ENCODE results near the gene TNRC18. TPM values are rescaled to one million over a fixed set of nuclear protein-coding genes. Genes with fewer than 3 reads are reported as not detected.

Gene TNRC18
- total and polyA plus RNA-seq, 2 of the 8 experiments (the other 6 are each of a cell fraction or from before 2014, with no cell fraction given), result 1.7 to 8.6 TPM

DNA sequence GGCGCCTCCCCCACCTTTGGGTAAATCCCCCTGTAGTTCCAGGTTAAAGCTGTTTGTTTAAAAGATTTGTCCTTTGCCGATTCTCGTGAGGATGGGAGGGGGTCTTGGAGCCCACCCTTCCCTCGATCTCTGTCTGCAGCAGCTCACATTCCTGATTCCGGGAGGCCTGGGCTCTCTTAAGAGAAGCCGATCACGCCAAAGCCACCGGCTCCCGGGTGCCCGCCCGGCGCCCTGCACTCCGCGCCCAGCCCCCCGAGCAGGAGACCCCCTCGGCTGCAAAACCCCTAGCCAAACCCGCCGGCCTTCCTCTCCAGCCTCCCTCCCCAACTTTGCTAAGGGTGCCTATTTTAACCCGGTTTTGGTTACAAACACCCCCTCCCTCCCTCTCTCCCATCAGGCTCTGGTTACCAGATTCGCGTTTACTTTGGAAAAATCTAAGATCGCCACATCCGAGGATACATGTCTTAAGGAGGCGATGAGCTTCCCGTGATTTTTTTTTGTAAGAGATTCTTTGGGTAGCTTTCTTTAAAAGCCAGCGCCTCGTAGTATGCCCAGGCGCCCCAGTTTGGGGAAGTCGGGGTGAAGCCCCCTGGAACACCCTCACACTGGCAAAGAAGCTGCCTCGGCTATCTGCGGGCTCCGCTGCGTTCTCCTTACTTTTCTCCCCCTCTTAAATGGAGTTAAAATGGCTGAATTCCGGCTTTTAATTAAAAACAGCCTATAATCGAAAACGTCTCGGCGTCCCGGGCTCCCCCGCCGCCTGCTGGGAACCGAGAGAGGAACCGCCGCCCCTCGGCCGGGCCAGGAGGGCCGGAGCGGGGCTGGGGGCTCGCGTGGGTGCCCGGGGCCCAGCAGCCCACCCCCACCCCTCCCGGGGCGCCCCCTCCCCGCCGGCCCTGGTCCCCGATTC, 983 bp downstream of the TNRC18 start:
- Histone ChIP-seq H3K18ac (ENCODE audit: extremely low read depth, low read length) (peak overlapping the region; percentile 71; the same call in 1 of the 2 replicates), H3K14ac (ENCODE audit: insufficient read length) (no peak overlapping the region), H2BK12ac (ENCODE audit: low read depth, low read length) (peak overlapping the region; percentile 80; the same call in 1 of the 2 replicates), H4K8ac (ENCODE audit: extremely low read depth, insufficient read depth, low read length) (no peak overlapping the region; the same call in 1 of the 2 replicates), H3K56ac (replicated peaks; ENCODE audit: insufficient read length, low read depth, low read length) (no peak overlapping the region), H4K20me1 (replicated peaks in 1 of 2; ENCODE audit: control insufficient read depth in 1 of 2, insufficient read depth in 2 of 2, low read length in 2 of 2) (peaks cover 5 to 11% of the 10 kb centered on the region in 2 experiments), H3K23ac (ENCODE audit: insufficient read length) (no peak overlapping the region), H2BK20ac (ENCODE audit: low read length) (no peak overlapping the region), H3K79me2 (ENCODE audit: control insufficient read depth in 1 of 2, insufficient read depth in 2 of 2, low read length in 2 of 2) (no peaks in the 10 kb centered on the region), H3K4me2 (ENCODE audit: insufficient read depth in 1 of 2, low read depth in 2 of 2, low read length in 2 of 2) (peak overlapping the region; percentile 81 to 86), H2BK120ac (replicated peaks; ENCODE audit: low read depth, low read length) (no peak overlapping the region), H4K5ac (ENCODE audit: insufficient read length, low read depth, low read length) (no peak overlapping the region), H4K91ac (replicated peaks; ENCODE audit: insufficient read length, low read length) (no peak overlapping the region), H3K23me2 (ENCODE audit: low read depth, low read length) (peaks cover 41% of the 10 kb centered on the region), H3K4me3 (ENCODE audit: extremely low read depth in 1 of 4, insufficient read depth in 2 of 4, low read depth in 3 of 4, low read length in 4 of 4) (peak overlapping the region; percentile 42 to 68 (median 46)), H2BK15ac (ENCODE audit: low read length) (no peak overlapping the region), H2AFZ (ENCODE audit: low read length) (no peak overlapping the region), H3K36me3 (ENCODE audit: control insufficient read depth in 2 of 4, insufficient read depth in 4 of 4, low read length in 3 of 4) (peaks cover 0 to 16% (median 0%) of the 10 kb centered on the region in 4 experiments; a peak in 1 of 8 replicates), H3K79me1 (ENCODE audit: low read depth, low read length) (no peaks in the 10 kb centered on the region), H3K27ac (ENCODE audit: low read depth, low read length) (no peak overlapping the region), H2AK5ac (ENCODE audit: low read depth, low read length) (no peak overlapping the region), H3K4ac (replicated peaks; ENCODE audit: insufficient read length, low read depth, low read length) (no peak overlapping the region), H3K9me3 (ENCODE audit: insufficient read depth in 2 of 2, low read depth in 1 of 2, low read length in 1 of 2) (no peaks in the 10 kb centered on the region), H3K4me1 (replicated peaks in 1 of 4; ENCODE audit: control insufficient read depth in 3 of 4, insufficient read depth in 4 of 4, low read length in 3 of 4) (peaks cover 8 to 49% (median 24%) of the 10 kb centered on the region in 4 experiments), H2BK5ac (ENCODE audit: low read depth, low read length) (no peak overlapping the region), H3K27me3 (replicated peaks in 1 of 4; ENCODE audit: control insufficient read depth in 3 of 4, extremely low read depth in 1 of 4, insufficient read depth in 3 of 4, low read length in 3 of 4) (peaks cover 34 to 77% (median 68%) of the 10 kb centered on the region in 4 experiments), H3K9ac (replicated peaks in 1 of 4; ENCODE audit: extremely low read depth in 1 of 4, low read depth in 3 of 4, low read length in 3 of 4) (no peak overlapping the region; a peak in 1 of 7 replicates)
- ChIA-PET POLR2A (ENCODE audit: partially characterized antibody) (interaction anchor here (0.5 to 2.2 kb wide), 13 partner anchors 9 to 444 kb away, joined by 3 to 7 read pairs (median 4); no protein-coding TSS in a partner anchor), CTCF (ENCODE audit: partially characterized antibody) (interaction anchor here (0.6 to 3.7 kb wide), 11 partner anchors 15 to 71 kb away, joined by 3 to 16 read pairs (median 4); no protein-coding TSS in a partner anchor)
- DNase-seq (ENCODE audit: low read depth in 1 of 2, low spot score in 2 of 2), result peak in 1 of 2 experiments; percentile 67
- no peak for FAIRE-seq
- WGBS, 2 experiments (ENCODE audit: extremely low coverage in 1 of 2, insufficient coverage in 1 of 2, insufficient read length in 1 of 2, insufficient replicate concordance in 2 of 2, low coverage in 1 of 2, low lambda C conversion rate in 2 of 2, missing lambda C conversion rate in 1 of 2), result 2% methylated on average over 41 of the region's 56 CpGs; no CpG with 5 or more reads in 1 of the 2 experiments
- TF ChIP-seq SIRT6 (IDR thresholded peaks at IDR 0.05; ENCODE audit: low read length), result no peak
- peak; percentile 22 for TF ChIP-seq RNF2 (IDR thresholded peaks at IDR 0.05; ENCODE audit: borderline replicate concordance, low read depth, low read length, missing control alignments, poor library complexity, severe bottlenecking)
- TF ChIP-seq JUND (IDR thresholded peaks at IDR 0.05; ENCODE audit: low read length), result no peak
- TF ChIP-seq EP300 (IDR thresholded peaks at IDR 0.05; ENCODE audit: borderline replicate concordance in 1 of 2, low read depth in 2 of 2, low read length in 2 of 2), result no peak
- no peak for TF ChIP-seq SP1 (IDR thresholded peaks at IDR 0.05; ENCODE audit: low read depth, low read length)
- TF ChIP-seq CBX8 (IDR thresholded peaks at IDR 0.05; ENCODE audit: borderline replicate concordance, low read depth, low read length), result 0 out of 2 replicates have a peak, but pooled peaks have one; percentile 69
